Progenitor cell of endocrine pancreas (in vitro differentiated cells): ENCODE results near the gene ADAM8. TPM values are rescaled to one million over a fixed set of nuclear protein-coding genes. Genes with fewer than 3 reads are reported as not detected.

Experiments used
- DNase-seq: peaks from one replicate; pipeline ENCODE4 v3.0.0; 2021; ENCODE audit warnings: low spot score; ENCODE audit not compliant: unreplicated experiment
- H3K27ac Mint-ChIP-seq: 2 replicates; pipeline ENCODE4 v1.8.0; 2021; ENCODE audit warnings: mild to moderate bottlenecking, moderate library complexity, mixed read lengths
- H3K27me3 Mint-ChIP-seq: 2 replicates; pipeline ENCODE4 v1.8.0; 2021; ENCODE audit warnings: mixed read lengths
- H3K36me3 Mint-ChIP-seq: 2 replicates; pipeline ENCODE4 v1.8.0; 2022; ENCODE audit warnings: mixed read lengths; ENCODE audit not compliant: insufficient read depth
- H3K4me1 Mint-ChIP-seq: 2 replicates; pipeline ENCODE4 v1.8.0; 2021; ENCODE audit warnings: low read depth, mixed read lengths
- H3K4me3 Mint-ChIP-seq: 2 replicates; pipeline ENCODE4 v1.8.0; 2021; ENCODE audit warnings: low read depth, mild to moderate bottlenecking, moderate library complexity, mixed read lengths
- H3K9me3 Mint-ChIP-seq: 2 replicates; pipeline ENCODE4 v1.8.0; 2021; ENCODE audit warnings: low read depth, mixed read lengths
- CTCF ChIP-seq: fragments of 200-600 bp; sonication (generic); IDR thresholded peaks from one replicate; pipeline ENCODE4 v1.5.0; 2021; ENCODE audit warnings: antibody characterized with exemption, mild to moderate bottlenecking; ENCODE audit not compliant: unreplicated experiment
- total RNA-seq: library from RNA; stranded (reverse); gene quantifications from 2 replicates; pipeline ENCODE4 v1.2.1, GENCODE V29; 2021

Gene ADAM8
- total RNA-seq, 1 donor from 2014 or later: 16.3 TPM

GRCh38 chr10:133310399-133310755 lies 33.7 kb upstream of the ADAM8 start:
- Mint-ChIP-seq H3K27me3 (no peaks in the 10 kb centered on the region), H3K9me3 (no peaks in the 10 kb centered on the region), H3K27ac (no peak overlapping the region), H3K4me3 (peak overlapping the region; percentile 37), H3K4me1 (peaks cover 8% of the 10 kb centered on the region), H3K36me3 (peaks cover 3% of the 10 kb centered on the region)
- TF ChIP-seq CTCF: no peak
- no peak for DNase-seq

DNA sequence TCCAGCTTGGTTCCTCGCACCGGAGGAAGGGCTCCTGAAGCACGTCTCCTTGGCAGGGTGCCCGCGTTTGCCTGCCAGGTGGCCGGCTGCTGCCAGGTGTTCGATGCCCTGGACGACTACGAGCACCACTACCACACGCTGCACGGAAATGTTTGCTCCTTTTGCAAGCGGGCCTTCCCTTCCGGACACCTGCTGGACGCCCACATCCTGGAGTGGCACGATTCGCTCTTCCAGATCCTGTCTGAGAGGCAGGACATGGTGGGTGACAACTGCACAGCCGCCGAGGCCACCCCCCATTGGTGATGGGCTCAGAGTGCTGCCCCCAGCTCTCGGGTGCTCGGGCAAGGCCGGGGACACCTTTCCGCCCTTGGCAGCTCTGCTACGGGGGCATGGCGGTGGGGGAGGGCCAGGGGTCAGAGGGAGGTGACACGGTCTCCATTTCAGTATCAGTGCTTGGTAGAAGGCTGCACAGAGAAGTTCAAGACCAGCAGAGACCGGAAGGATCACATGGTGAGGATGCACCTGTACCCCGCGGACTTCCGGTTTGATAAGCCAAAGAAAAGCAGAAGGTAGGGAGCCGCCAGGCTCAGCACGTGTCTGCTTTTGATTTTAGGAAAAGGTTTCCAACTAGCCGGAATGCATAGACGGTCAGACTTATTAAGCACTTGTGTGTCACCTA lies 33.2 kb upstream of the ADAM8 start:
- H3K4me1 Mint-ChIP-seq: peaks cover 8% of the 10 kb centered on the region
- H3K36me3 Mint-ChIP-seq: peaks cover 3% of the 10 kb centered on the region
- H3K27ac Mint-ChIP-seq: no peak overlapping the region
- no peak for DNase-seq
- peak overlapping the region; percentile 75 for H3K4me3 Mint-ChIP-seq
- no peaks in the 10 kb centered on the region for H3K9me3 Mint-ChIP-seq
- H3K27me3 Mint-ChIP-seq: no peaks in the 10 kb centered on the region
- no peak for TF ChIP-seq CTCF

GRCh38 chr10:133309100-133309719 lies 32.5 kb upstream of the ADAM8 start:
- H3K4me1 Mint-ChIP-seq: peaks cover 8% of the 10 kb centered on the region
- peak overlapping the region; percentile 75 for H3K4me3 Mint-ChIP-seq
- no peaks in the 10 kb centered on the region for H3K27me3 Mint-ChIP-seq
- no peaks in the 10 kb centered on the region for H3K9me3 Mint-ChIP-seq
- peak overlapping the region; percentile 73 for H3K27ac Mint-ChIP-seq
- no peak for TF ChIP-seq CTCF
- DNase-seq: peak; percentile 92
- peaks cover 3% of the 10 kb centered on the region for H3K36me3 Mint-ChIP-seq

- peak within 1 kb of the TSS; percentile 99 for H3K27ac Mint-ChIP-seq
- H3K4me1 Mint-ChIP-seq: peaks cover 8% of the 10 kb centered on the region
- no peaks in the 10 kb centered on the region for H3K27me3 Mint-ChIP-seq
- H3K36me3 Mint-ChIP-seq: peaks cover 3% of the 10 kb centered on the region
- H3K4me3 Mint-ChIP-seq: peak within 1 kb of the TSS; percentile 97
- no peaks in the 10 kb centered on the region for H3K9me3 Mint-ChIP-seq
- peak; percentile 78 for DNase-seq
- no peak for TF ChIP-seq CTCF
Measured at GRCh38 chr10:133308421-133309099, 31.9 kb upstream of the ADAM8 start, which contains the start of the genes TUBGCP2 and ZNF511. TSS of gene TUBGCP2 (minus strand) at chr10:133308872. CDS start at chr10:133302941, 5,931 bp downstream. TSS of gene ZNF511 (plus strand) at chr10:133308914. CDS start at chr10:133308944, 30 bp downstream.

GRCh38 chr10:133307776-133308420 lies 31.2 kb upstream of the ADAM8 start:
- peak overlapping the region; percentile 99 for H3K27ac Mint-ChIP-seq
- no peaks in the 10 kb centered on the region for H3K9me3 Mint-ChIP-seq
- no peaks in the 10 kb centered on the region for H3K27me3 Mint-ChIP-seq
- peaks cover 3% of the 10 kb centered on the region for H3K36me3 Mint-ChIP-seq
- peak; percentile 73 for DNase-seq
- TF ChIP-seq CTCF: peak; percentile 88
- H3K4me1 Mint-ChIP-seq: peaks cover 8% of the 10 kb centered on the region
- H3K4me3 Mint-ChIP-seq: peak overlapping the region; percentile 97
